ENCODE results near the gene GPR87. TPM values are rescaled to one million over a fixed set of nuclear protein-coding genes. Genes with fewer than 3 reads are reported as not detected.

Gene GPR87
- polyA plus RNA-seq (ENCODE audit: insufficient read length in 12 of 12) = 1 to 10 TPM in 3 of 12 donors, not detected in 9; 1.4 to 7.4 (median 5.0) TPM
- long read RNA-seq, donor 1 = 0 reads
- long read RNA-seq, donor 2 = 0 reads
- long read RNA-seq, donor 3, partial matches to known transcripts = 0 of 1 reads
- long read RNA-seq, donor 3, other reads (novel, unspliced or antisense) = 0 of 1 reads
- long read RNA-seq, donor 4 = 0 reads
- long read RNA-seq, donor 5 = 0 reads
- long read RNA-seq, donor 6 = 0 reads
- long read RNA-seq, donor 7, partial matches to known transcripts = 0 of 2 reads
- long read RNA-seq, donor 7, other reads (novel, unspliced or antisense) = 0 of 2 reads
- long read RNA-seq, donor 8 = 0 reads
- long read RNA-seq, donor 9, partial matches to known transcripts = 0 of 2 reads
- long read RNA-seq, donor 9, other reads (novel, unspliced or antisense) = 0 of 2 reads
- long read RNA-seq, donor 10 = 0 reads
- long read RNA-seq, donor 11 = 0 reads

DNA sequence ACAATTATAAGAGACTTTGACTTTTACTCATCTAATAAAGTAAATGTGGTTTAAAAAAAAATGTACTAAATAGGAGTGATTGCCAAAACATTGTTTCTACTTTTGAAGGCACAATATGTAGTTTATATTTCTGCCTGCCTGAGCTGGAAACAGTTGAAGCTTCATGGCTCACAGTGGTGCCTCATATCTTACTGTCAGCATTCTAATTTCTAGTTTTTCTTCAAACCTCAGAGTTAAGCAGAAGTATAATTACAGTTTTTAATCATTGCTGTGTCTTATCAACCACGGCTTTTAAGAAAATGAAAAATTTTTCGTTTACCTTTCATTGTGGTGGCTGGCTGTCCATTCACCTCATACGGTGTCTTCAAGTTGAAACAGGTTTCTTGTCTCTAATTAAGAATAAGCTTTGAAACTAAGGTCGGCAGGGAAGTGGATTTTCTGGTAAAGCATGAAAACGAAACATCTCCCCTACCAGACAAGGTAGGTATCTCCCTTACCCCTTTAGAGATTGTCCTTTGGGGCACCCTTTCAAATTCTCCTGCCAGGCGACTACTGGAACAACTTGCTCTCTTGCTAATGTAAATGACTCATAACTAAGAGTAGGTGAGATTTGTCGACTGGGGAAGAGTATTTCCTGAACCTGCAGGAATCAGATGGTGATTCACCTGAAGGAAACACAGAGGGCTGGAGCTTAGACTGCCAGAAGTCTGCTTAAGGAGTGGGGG lies at the start of gene GPR87:
TSS of gene GPR87 (minus strand) at position 554 of the 725 bp plus-strand sequence. CDS start 16,720 bp downstream, outside the sequence.
- DNase-seq = no peak

- DNase-seq = no peak
Measured at GRCh38 chr3:151362751-151363174, 46.1 kb upstream of the GPR87 start.

DNA sequence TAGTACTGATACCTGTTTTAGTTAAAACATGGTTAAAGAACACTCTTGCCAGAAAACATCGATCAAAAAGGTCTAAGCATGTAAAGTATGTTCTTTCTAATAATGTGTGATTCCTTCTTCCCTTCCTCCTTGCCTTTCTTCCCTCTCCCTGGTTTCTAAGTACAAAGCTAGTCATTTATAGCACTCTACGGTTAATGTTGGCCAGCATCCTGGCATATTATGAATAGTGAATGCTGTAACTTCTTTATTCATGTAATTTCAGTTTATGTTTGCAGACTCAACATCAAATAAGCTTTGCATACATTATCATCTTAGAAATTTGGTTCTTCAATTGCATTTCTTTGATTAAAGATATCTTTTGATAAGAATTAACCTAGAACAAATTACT lies 40.8 kb upstream of the GPR87 start:
- DNase-seq = no peak

DNA sequence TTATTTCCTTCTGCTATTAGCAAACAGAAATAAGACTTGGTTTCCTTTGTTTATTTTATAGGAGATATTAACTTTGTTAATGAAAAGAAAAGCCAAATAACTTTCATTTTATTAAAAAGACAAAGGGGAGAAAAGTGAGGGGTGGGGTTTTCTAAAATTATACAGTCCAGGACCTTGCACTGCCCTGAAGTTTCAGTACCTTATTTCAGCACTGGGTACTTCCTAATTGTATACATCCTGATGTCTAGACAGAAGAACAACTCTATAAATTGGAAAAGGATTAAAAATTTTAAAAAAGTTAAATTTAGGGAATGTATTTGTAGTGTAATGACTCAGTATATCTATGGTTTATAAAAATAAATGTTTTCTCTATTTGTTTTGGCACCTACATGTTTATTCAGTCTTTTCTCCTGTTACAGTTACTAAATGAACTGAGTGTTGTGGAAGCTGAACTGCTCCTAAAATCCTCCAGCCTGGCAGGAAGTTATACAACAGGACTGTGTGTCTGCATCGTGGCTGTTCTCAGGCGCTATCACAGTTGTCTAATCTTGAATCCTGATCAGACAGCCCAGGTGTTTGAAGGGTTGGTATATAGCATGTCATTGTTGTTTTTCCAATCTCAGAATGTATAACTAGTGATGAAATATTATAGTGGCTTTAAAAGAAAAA lies 40.3 kb upstream of the GPR87 start:
- no peak for DNase-seq

GRCh38 chr3:151351648-151352047 lies 35.0 kb upstream of the GPR87 start:
- DNase-seq = no peak

GRCh38 chr3:151351219-151351618 lies 34.6 kb upstream of the GPR87 start:
- DNase-seq = no peak

GRCh38 chr3:151350656-151351055 lies 34.0 kb upstream of the GPR87 start:
- DNase-seq = no peak

GRCh38 chr3:151347432-151347831 lies 30.8 kb upstream of the GPR87 start:
- DNase-seq = no peak

GRCh38 chr3:151346292-151346691 lies 29.7 kb upstream of the GPR87 start:
- DNase-seq = no peak

DNA sequence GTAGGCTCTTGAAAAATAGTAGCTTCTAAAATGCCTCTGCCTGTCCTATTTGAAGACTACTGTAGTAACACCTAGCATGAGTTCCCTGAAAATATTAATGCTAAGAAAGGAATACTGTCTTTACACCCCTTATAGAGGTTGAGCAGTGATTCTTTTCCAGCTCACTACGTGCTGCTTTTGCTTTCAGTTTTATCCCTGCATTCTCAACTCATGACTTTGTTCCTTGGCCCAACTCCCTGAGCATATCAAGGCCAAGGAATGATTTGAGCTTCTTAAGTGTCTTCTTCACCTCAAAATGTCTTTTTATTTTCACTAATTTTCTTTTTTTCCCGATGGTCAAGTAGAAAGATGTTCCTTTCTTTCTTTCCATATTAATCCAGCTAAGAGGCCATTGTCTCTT lies 29.2 kb upstream of the GPR87 start:
- peak; percentile 79 for DNase-seq

GRCh38 chr3:151331696-151332095 lies 15.1 kb upstream of the GPR87 start:
- DNase-seq = no peak

DNA sequence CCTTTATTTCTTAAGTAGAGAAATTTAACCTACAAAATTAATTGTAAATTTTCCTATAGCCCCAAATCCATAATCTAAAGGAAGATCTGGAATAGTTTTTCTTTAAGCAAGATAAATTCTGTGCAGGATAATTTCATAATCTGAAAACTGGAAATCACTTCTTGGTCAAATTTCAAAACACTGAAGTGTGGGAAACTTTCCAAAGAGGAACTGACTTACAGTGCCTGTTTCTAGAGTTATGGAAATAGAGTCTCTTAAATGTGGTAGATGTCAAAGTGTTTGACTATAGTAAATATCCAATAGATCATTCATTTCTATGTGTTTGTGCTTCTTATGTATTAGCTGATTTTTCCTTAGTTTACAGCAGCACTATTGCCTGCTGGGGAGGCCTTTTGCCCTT lies 14.3 kb upstream of the GPR87 start:
- DNase-seq = peak; percentile 43

- DNase-seq = no peak
Measured at GRCh38 chr3:151330379-151330778, 13.8 kb upstream of the GPR87 start.

DNA sequence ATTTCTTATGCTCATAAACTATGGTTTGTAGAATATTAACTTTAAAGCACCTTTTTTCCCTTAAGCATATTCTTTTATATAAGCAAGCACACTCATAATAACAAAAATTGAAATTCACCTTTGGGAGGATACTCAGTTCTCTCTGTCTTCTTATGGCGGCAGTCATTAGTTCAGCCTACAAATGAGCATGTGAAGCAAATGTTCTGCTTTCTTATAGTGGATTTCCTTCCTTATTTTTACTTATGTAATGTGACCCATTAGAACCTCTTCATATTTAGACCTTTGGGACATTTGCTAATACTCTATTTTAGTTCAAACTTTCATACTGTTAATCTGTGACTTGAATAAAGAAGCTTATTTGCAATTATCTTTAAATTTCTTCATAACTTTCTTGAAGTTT lies 12.7 kb upstream of the GPR87 start, which contains the start of gene P2RY13:
TSS of gene P2RY13 (minus strand) at position 187 of the 400 bp plus-strand sequence. CDS start at position 166, 21 bp downstream.
- DNase-seq = no peak

DNA sequence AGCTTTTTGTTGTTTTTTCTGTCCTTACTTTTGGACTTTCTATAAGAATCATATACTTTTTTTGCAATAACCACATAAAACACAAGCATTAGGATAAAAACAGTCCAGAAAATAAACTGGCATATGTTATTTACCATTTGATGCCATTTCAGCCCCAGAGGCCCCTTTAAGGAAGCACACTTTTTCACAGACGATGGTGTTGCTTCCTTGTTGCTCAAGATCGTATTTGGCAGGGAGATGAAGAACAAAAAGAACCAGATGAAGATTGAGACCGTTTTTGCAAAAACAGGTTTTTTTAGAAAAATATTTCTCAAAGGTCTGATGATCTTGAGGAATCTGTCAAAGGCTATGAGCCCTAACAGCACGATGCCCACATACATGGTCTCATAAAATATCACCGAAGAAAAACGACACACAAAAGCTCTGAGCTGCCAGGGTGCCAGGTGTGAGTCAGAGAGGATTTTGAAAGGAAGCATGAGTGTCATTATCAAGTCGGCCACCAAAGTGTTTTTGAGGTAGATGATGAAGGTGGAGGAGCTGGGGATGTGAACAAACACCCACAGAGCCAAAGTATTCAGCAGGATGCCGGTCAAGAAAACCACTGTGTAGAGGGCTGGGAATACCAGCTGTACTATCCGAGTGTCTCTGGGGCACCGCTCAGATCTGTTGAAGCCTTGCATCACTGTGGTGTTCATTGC lies 11.8 kb upstream of the GPR87 start:
- DNase-seq = no peak

GRCh38 chr3:151327571-151328198 lies 11.1 kb upstream of the GPR87 start:
- DNase-seq = no peak

DNA sequence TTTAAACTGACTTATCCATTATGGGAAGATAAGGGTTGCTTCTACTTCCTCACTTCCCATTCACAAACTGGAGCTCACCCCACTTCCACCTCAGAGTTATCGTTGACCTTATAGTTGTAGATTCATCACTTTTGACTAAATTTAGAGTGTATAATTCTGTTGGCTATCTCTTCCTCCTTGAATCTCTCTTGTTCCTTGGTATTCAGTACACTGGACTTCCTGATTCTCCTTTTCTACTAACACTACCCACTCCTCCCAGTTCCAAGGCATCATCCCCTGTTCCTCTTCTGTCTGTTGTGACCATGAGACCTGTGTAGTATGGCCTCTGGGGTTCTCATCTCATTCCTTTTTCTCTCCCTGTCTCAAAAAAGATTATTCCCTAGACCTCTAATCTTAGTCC lies 5.9 kb upstream of the GPR87 start:
- DNase-seq = no peak

GRCh38 chr3:151321526-151321925 lies 4.9 kb upstream of the GPR87 start:
- DNase-seq = no peak

GRCh38 chr3:151320131-151320530 lies 3.5 kb upstream of the GPR87 start:
- no peak for DNase-seq

GRCh38 chr3:151319628-151320027 lies 3.0 kb upstream of the GPR87 start:
- no peak for DNase-seq

DNA sequence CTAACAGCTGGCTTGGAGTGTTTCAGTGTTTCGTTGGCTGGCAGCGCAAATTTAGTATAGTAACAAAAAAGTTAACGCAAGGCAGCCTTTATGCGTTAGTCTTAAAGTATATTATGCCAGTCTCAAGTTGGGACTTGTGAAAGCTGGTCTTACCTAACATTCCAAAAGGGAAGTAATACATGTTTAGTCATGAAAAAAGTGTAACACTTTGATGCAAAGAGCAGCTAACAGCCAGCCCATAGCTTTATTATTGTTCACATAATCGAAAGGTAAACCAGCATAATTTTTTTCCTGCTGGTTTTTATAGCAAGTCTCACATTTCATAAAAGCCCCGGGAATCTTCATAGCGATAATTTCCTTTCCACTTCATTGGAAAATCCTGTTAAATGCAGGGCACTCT lies 2.4 kb upstream of the GPR87 start:
- no peak for DNase-seq

Measured in muscle of arm (tissue), 14 donors.